Activated naive CD4-positive, alpha-beta T cell treated with anti-CD3 and anti-CD28 coated beads for 36 hours (primary cell): ENCODE measurements around the gene P2RX3. TPM values are rescaled to one million over a fixed set of nuclear protein-coding genes. Genes with fewer than 3 reads are reported as not detected.

Source experiments
- CTCF ChIA-PET: fragments of 350-600 bp; sonication (Branson Sonifier 250); formaldehyde crosslinking; loops from one replicate; lab custom pipeline; 2021; ENCODE audit warnings: antibody characterized with exemption; lab: Charles Lee
- DNase-seq: peaks from one replicate; pipeline ENCODE4 v3.0.0-alpha.2; 2020
- H3K27ac Mint-ChIP-seq: one replicate; pipeline ENCODE4 v1.8.0; 2021; ENCODE audit warnings: mild to moderate bottlenecking, mixed read lengths
- H3K27me3 Mint-ChIP-seq: one replicate; pipeline ENCODE4 v1.8.0; 2021; ENCODE audit warnings: low read depth, mixed read lengths
- H3K36me3 Mint-ChIP-seq: one replicate; pipeline ENCODE4 v1.8.0; 2021; ENCODE audit warnings: low read depth, mixed read lengths
- H3K4me1 Mint-ChIP-seq: one replicate; pipeline ENCODE4 v1.8.0; 2021; ENCODE audit warnings: low read depth, mixed read lengths
- H3K4me3 Mint-ChIP-seq: one replicate; pipeline ENCODE4 v1.8.0; 2021; ENCODE audit warnings: mild to moderate bottlenecking, moderate library complexity, mixed read lengths
- H3K9me3 Mint-ChIP-seq: one replicate; pipeline ENCODE4 v1.8.0; 2021; ENCODE audit warnings: mixed read lengths
- intact Hi-C: fragments of 100-400 bp; cut with micrococcal nuclease; formaldehyde crosslinking; loops from one replicate; pipeline ENCODE4 v1.15.1; 2023
- total RNA-seq, 2 experiments: library from RNA; stranded (reverse); gene quantifications; one replicate each; pipeline ENCODE4 v1.2.3, GENCODE V29; 2021

The P2RX3 gene
- total RNA-seq, 2 experiments from 2014 or later, result not detected

- DNase-seq, result no peak
- peaks cover 75% of the 10 kb centered on the region for H3K4me1 Mint-ChIP-seq
- no peaks in the 10 kb centered on the region for H3K27me3 Mint-ChIP-seq
- intact Hi-C loops, result loop anchor here (5.0 kb wide), 1 partner anchor 72 kb away; the partner anchor contains the start of genes P2RX3 and SSRP1
- no peaks in the 10 kb centered on the region for H3K9me3 Mint-ChIP-seq
- CTCF ChIA-PET, result no interaction called here
- H3K36me3 Mint-ChIP-seq, result peaks cover 80% of the 10 kb centered on the region
- peak overlapping the region; percentile 44 for H3K27ac Mint-ChIP-seq
- no peak overlapping the region for H3K4me3 Mint-ChIP-seq
These were observed 71.4 kb downstream of the P2RX3 start for GRCh38 chr11:57409321-57410100.

GRCh38 chr11:57410287-57410686 is 72.1 kb downstream of the P2RX3 start:
- peaks cover 76% of the 10 kb centered on the region for H3K4me1 Mint-ChIP-seq
- peaks cover 81% of the 10 kb centered on the region for H3K36me3 Mint-ChIP-seq
- intact Hi-C loops, result no loop called here
- no peaks in the 10 kb centered on the region for H3K9me3 Mint-ChIP-seq
- H3K27me3 Mint-ChIP-seq, result no peaks in the 10 kb centered on the region
- CTCF ChIA-PET, result no interaction called here
- H3K27ac Mint-ChIP-seq, result peak overlapping the region; percentile 11
- H3K4me3 Mint-ChIP-seq, result no peak overlapping the region
- no peak for DNase-seq

GRCh38 chr11:57413681-57414080 is 75.5 kb downstream of the P2RX3 start:
- Mint-ChIP-seq H3K27me3 (no peaks in the 10 kb centered on the region), H3K27ac (peak overlapping the region; percentile 50), H3K4me3 (no peak overlapping the region), H3K4me1 (peaks cover 71% of the 10 kb centered on the region), H3K9me3 (no peaks in the 10 kb centered on the region), H3K36me3 (peaks cover 80% of the 10 kb centered on the region)
- intact Hi-C loops, result no loop called here
- no peak for DNase-seq
- CTCF ChIA-PET, result no interaction called here

- H3K36me3 Mint-ChIP-seq, result peaks cover 79% of the 10 kb centered on the region
- no peak for DNase-seq
- H3K27me3 Mint-ChIP-seq, result no peaks in the 10 kb centered on the region
- intact Hi-C loops, result no loop called here
- H3K9me3 Mint-ChIP-seq, result no peaks in the 10 kb centered on the region
- no peak overlapping the region for H3K4me3 Mint-ChIP-seq
- CTCF ChIA-PET, result no interaction called here
- peaks cover 71% of the 10 kb centered on the region for H3K4me1 Mint-ChIP-seq
- peak overlapping the region; percentile 34 for H3K27ac Mint-ChIP-seq
These were observed 76.6 kb downstream of the P2RX3 start for GRCh38 chr11:57414612-57415212.

- CTCF ChIA-PET, result interaction anchor here (1.5 kb wide), 1 partner anchor 8 kb away, joined by 4 read pairs; no protein-coding TSS in a partner anchor
- intact Hi-C loops, result no loop called here
- H3K27me3 Mint-ChIP-seq, result no peaks in the 10 kb centered on the region
- no peak for DNase-seq
- H3K27ac Mint-ChIP-seq, result no peak overlapping the region
- H3K9me3 Mint-ChIP-seq, result no peaks in the 10 kb centered on the region
- H3K4me3 Mint-ChIP-seq, result no peak overlapping the region
- peaks cover 83% of the 10 kb centered on the region for H3K36me3 Mint-ChIP-seq
- peaks cover 77% of the 10 kb centered on the region for H3K4me1 Mint-ChIP-seq
These were observed 78.3 kb downstream of the P2RX3 start for GRCh38 chr11:57416436-57416835.

DNA sequence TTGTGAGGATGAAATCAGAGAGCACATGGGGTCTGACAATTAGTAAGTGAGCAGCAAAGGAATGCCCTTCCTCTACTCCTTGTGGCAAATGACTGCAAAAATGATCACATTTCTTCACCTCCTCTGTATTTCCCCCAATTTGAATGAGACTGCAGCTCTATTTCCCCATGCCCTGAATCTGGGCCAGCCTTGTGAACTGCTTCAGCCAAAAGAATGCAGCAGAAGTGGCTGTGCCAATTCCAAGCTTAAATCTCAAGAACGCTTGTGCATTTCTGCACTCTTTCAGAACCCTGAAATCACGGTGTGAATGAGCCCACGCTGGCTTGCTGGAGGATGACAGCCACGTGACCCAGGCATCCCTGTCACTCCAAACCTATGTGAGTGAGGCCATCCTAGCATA is 78.9 kb downstream of the P2RX3 start:
- Mint-ChIP-seq H3K4me1 (peaks cover 81% of the 10 kb centered on the region), H3K27me3 (no peaks in the 10 kb centered on the region), H3K27ac (no peak overlapping the region), H3K9me3 (no peaks in the 10 kb centered on the region), H3K4me3 (no peak overlapping the region), H3K36me3 (peaks cover 86% of the 10 kb centered on the region)
- no peak for DNase-seq
- intact Hi-C loops, result no loop called here
- CTCF ChIA-PET, result interaction anchor here (1.7 to 2.4 kb wide), 2 partner anchors 10 to 41 kb away, joined by 8 to 11 read pairs; no protein-coding TSS in a partner anchor

- Mint-ChIP-seq H3K4me3 (no peak overlapping the region), H3K9me3 (no peaks in the 10 kb centered on the region), H3K4me1 (peaks cover 84% of the 10 kb centered on the region)
These were observed 80.0 kb downstream of the P2RX3 start for GRCh38 chr11:57418131-57418530.

DNA sequence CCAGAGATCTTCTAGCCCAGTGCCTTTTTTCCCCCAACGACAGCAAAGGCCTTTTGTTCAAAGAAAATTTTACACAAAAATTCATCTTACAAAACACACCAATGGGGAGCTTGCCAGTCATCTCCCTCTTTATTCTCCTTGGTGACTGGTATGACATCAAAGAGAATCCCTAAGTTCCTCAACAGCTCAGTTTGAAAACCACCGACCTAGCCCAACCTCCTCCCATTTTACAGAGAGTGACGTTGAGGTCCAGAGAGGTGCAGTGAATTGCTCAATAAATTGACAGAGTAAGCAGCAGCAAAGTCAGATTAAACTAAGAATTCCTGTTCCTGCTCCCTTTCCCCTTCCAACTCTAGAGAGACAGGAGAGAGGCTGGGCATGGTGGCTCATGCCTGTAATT is 81.0 kb downstream of the P2RX3 start:
- CTCF ChIA-PET, result interaction anchor here (0.6 to 2.4 kb wide), 4 partner anchors 19 to 317 kb away, joined by 3 to 11 read pairs (median 5); no protein-coding TSS in a partner anchor
- peak overlapping the region; percentile 36 for H3K27ac Mint-ChIP-seq

More at GRCh38 chr11:57418131-57418530, 80.0 kb downstream of the P2RX3 start:
- Mint-ChIP-seq H3K27me3 (no peaks in the 10 kb centered on the region), H3K27ac (no peak overlapping the region), H3K36me3 (peaks cover 92% of the 10 kb centered on the region)
- intact Hi-C loops, result no loop called here
- CTCF ChIA-PET, result interaction anchor here (0.6 to 2.4 kb wide), 5 partner anchors 11 to 109 kb away, joined by 3 to 11 read pairs (median 5); no protein-coding TSS in a partner anchor
- no peak for DNase-seq

GRCh38 chr11:57421066-57421465 is 82.9 kb downstream of the P2RX3 start:
- peaks cover 75% of the 10 kb centered on the region for H3K4me1 Mint-ChIP-seq

More for the DNA sequence above, 81.0 kb downstream of the P2RX3 start:
- Mint-ChIP-seq H3K4me3 (no peak overlapping the region), H3K9me3 (no peaks in the 10 kb centered on the region), H3K27me3 (no peaks in the 10 kb centered on the region), H3K36me3 (peaks cover 92% of the 10 kb centered on the region), H3K4me1 (peaks cover 83% of the 10 kb centered on the region)
- intact Hi-C loops, result no loop called here
- no peak for DNase-seq

DNA sequence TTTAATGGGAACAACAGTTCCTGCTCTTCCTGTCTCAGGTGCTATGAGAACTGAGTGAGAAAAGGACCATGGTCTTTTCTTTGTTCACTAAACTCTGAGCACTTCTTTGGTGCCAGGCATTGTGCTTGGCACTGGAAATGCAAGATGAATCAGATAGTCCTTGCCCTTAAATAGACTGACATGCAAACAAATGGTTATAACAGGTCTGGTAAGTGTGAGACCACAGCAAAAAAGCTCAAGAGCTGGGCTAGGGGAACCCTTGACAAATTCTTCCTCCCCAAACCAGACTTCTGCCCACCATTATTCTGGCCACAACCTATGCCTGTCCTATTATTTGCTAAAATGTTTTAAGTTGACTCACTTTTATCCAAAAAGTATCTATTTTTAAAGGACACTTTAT is 83.7 kb downstream of the P2RX3 start:
- no peaks in the 10 kb centered on the region for H3K9me3 Mint-ChIP-seq
- H3K27ac Mint-ChIP-seq, result peak overlapping the region; percentile 18
- DNase-seq, result no peak
- no peaks in the 10 kb centered on the region for H3K27me3 Mint-ChIP-seq
- H3K4me3 Mint-ChIP-seq, result no peak overlapping the region
- H3K4me1 Mint-ChIP-seq, result peaks cover 68% of the 10 kb centered on the region
- peaks cover 94% of the 10 kb centered on the region for H3K36me3 Mint-ChIP-seq
- CTCF ChIA-PET, result no interaction called here
- intact Hi-C loops, result no loop called here

More at GRCh38 chr11:57421066-57421465, 82.9 kb downstream of the P2RX3 start:
- intact Hi-C loops, result no loop called here
- no peak overlapping the region for H3K4me3 Mint-ChIP-seq
- H3K27me3 Mint-ChIP-seq, result no peaks in the 10 kb centered on the region
- H3K9me3 Mint-ChIP-seq, result no peaks in the 10 kb centered on the region
- peaks cover 95% of the 10 kb centered on the region for H3K36me3 Mint-ChIP-seq
- DNase-seq, result no peak
- CTCF ChIA-PET, result no interaction called here
- H3K27ac Mint-ChIP-seq, result no peak overlapping the region
